HG03521 (cell line): ENCODE measurements around the gene ARID3A.

ENCODE experiments used
- ATAC-seq: cut with Tn5 transposase; IDR thresholded peaks from one replicate; pipeline ENCODE4 v1.9.1; 2021; ENCODE audit warnings: mild to moderate bottlenecking, moderate library complexity; ENCODE audit not compliant: unreplicated experiment

The ARID3A gene

DNA sequence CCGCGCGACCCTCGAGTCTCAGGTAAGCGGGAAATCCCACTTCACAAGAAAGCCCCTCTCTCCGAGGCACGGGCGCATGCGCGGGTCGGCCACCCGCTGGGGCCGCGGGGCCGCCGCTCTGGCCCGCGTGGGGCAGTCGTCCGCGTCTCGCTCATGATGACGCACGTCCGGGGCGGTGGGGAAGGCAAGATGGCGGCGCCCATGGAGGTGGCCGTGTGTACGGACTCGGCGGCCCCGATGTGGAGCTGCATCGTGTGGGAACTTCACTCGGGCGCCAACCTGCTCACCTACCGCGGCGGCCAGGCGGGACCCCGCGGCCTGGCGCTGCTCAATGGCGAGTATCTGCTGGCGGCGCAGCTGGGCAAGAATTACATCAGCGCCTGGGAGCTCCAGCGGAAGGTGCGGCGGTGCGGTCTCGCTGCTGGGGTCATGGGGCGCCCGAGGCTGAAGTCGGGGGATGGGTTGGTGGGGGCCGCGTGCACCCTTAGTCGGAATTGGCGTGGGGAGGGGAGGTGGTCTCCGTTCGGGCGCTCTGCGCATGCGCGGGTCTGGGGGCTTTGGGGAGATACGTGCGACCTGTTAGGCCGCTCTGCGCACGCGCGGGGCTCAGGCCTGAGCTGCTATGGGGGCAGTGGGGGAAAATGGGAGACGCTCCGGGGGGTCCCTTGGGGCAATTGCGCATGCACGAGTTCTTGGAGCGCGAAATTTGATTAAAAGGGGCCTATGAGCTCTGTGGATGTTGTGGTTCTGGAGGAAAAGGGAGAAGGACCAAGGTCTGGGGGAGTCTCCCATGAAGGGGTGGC lies 58.5 kb downstream of the ARID3A start, which contains the start of gene WDR18:
Gene WDR18, plus strand, starts transcription at position 181 of the 803 bp plus-strand sequence. Its CDS starts 9 bp downstream, at position 190.
- ATAC-seq: peak; percentile 81

DNA sequence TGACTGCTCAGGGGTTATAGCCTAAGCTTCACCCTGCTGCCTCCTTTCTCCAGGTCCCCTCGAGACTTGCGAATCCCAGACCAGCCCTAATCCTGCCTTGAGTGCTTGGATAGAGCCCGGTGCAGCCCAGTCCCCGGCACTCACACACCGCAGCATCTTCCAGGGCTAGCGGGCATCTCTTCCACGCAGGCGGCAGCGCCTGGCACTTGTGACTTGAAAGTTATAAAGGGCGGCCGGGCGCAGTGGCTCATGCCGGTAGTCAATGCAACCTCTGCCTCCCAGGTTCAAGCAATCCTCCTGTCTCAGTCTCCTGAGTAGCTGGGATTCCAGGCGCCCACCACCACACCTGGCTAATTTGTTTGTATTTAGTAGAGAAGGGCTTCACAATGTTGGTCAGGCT lies 60.2 kb downstream of the ARID3A start:
- ATAC-seq: no peak

DNA sequence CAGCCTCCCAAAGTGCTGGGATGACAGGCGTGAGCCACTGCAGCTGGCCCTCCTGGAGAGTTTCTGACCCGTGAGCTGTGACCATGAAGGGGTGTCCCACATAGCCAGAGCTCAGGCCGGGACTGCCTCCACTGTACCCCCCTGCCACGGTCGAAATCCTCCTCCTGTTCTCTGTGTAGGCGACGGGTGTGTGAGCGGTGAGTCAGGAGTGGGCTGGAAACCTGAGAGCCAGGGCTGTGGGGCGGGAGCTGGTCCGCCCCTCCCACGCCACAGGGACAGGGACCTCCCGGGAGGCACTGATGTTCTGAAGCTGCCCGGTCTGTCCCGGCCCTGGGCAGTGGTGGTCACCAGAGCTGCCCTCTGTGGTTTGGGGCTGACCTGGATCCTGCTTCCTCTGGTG lies 62.2 kb downstream of the ARID3A start:
- no peak for ATAC-seq

DNA sequence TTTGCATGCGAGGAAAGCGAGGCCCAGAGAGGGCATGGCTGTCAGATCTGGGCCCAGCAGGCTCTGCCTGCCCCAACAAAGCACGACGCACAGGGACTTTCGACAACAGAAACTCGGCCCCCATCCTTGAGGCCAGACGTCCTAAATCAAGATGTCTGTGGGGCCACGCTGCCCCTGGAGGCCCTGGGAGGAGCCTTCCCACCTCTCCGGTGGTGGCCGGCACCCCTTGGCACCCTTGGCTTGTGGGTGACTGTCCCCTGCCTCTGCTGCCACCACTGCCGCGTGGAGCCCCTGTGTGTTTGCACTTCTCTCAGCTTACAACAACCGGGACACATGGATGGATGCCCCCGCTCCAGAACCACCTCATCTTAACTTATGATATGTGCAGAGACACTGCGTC lies 62.7 kb downstream of the ARID3A start:
- no peak for ATAC-seq

DNA sequence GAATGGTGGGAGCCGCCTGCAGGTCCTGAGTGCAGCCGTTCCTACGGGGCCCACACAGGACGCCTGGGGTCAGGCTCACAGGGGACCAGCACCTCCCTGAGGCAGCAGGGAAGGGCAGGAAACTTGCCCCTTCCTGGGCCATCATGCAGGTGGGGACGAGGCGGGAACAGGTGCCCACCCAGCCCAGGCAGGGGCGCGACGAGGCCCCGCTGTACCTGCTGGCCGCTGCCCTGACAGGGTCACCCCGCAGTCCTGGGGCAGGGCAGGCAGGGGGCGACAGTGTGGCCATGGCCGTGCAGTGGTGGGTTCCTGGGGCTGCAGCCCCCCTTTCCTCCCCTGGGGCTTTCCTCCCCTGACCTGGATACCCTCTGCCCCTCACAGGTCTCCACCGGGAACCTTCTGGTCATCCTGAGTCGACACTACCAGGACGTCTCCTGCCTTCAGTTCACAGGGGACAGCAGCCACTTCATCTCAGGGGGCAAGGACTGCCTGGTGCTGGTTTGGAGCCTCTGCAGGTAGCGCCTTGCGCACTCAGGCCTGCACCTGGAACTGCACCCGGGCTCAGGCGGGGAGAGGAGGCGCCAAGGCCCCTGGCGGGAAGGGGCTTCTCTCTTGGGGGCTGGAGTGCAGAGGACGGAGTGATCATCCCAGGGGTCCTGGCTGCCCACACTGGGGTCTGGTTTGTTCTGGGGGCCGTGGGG lies 63.7 kb downstream of the ARID3A start:
- ATAC-seq: no peak

DNA sequence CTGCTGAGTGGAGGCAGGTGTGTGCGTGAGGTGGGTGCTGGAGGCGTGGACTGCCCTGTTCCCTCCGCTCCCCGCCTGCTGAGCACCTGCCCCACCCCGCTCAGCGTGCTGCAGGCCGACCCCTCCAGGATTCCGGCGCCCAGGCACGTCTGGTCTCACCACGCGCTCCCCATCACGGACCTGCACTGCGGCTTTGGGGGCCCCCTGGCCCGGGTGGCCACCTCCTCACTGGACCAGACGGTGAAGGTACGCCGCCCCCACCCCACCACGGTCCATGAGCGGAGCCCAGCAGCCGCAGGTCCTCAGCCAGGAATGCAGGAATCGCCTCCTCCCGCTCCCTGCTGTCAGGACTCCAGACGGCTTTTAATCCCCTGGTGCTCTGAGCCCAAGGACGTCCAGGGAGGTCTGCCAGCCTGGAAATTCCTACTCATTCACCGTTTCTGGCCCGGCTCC lies 64.3 kb downstream of the ARID3A start:
- no peak for ATAC-seq

DNA sequence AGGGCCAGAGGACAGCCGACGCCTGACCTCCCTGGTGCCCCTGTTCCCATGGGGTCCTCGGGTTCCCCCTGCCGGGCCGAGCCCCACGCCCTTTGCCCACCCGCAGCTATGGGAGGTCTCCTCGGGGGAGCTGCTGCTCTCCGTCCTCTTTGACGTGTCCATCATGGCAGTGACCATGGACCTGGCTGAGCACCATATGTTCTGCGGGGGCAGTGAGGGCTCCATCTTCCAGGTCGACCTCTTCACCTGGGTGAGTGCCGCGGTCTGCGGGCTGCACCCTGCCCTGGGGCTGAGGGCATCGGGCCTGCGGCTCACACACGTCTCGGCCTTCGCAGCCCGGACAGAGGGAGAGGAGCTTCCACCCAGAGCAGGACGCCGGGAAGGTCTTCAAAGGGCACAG lies 64.9 kb downstream of the ARID3A start:
- ATAC-seq: no peak

DNA sequence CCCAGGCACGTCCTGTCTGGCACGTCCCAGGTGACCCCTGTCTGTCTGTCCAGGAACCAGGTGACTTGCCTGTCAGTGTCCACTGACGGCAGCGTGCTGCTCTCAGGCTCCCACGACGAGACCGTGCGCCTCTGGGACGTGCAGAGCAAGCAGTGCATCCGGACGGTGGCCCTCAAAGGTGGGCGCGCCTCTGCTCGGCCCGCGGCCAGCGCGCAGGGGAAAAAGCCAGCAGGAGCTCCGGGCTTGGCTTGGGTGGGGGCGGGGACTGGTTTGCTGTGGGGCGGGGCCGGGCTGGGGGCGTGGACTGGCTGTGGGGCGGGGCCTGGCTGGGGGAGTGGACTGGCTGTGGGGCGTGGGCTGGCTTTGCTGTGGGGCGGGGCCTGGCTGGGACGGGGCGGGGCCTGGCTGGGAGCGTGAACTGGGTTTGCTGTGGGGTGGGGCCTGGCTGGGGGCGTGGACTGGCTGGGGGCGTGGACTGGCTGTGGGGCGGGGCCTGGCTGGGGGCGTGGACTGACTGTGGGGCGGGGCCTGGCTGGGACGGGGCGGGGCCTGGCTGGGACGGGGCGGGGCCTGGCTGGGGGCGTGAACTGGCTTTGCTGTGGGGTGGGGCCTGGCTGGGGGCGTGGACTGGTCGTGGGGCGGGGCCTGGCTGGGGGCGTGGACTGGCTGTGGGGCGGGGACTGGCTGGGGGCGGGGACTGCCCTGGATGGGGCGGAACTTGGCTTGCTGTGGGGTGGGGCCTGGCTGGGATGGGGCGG lies 65.5 kb downstream of the ARID3A start:
- ATAC-seq: no peak

DNA sequence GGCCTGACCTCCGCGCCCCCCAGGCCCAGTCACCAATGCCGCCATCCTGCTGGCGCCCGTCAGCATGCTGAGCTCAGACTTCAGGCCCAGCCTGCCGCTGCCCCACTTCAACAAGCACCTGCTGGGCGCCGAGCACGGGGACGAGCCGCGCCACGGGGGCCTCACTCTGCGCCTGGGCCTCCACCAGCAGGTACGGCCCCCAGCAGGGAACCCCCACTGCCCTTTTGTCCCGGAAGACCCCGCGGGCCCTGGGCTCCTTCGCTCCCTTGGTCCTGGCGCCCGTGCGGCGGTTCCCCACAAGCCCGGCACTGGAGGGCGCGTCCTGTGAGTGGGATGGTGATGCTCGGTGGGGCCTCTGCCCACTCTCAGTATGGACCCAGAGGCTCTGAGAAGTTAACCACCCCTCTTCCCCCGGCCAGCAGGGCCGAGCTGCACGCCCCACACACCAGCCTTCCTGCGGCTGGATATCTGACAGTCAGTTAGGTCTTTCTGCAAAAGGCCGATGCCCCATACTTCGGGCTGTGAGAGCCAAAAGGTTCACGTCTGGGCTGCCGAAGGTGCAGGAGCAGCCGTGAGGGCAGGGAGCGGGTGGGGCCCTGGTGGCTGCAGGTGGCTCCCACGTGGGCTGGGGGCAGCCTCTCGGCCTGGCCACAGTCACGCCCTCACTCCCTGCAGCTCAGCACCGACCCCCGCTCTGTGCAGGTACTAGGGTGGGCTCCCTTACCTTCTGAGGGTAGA lies 66.3 kb downstream of the ARID3A start:
- ATAC-seq: no peak

DNA sequence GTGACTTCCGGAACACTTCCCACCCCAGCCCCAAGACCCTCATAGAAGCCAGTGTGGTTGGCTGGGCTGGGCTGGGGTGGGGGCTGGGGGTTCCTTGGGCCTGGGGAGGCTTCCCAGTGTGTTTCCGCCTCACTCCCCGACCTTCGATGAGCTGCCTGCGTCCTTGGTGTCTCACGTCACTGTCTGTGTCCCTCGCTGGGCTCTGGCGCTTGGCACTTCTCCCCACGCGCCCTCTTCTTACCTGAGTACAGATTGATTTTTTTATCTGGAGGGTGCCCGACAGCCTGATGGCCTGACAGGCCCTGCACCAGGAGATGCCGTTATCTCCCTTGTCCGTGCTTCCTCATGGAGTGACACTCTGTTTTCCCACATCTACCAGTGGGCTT lies 66.8 kb downstream of the ARID3A start:
- no peak for ATAC-seq

DNA sequence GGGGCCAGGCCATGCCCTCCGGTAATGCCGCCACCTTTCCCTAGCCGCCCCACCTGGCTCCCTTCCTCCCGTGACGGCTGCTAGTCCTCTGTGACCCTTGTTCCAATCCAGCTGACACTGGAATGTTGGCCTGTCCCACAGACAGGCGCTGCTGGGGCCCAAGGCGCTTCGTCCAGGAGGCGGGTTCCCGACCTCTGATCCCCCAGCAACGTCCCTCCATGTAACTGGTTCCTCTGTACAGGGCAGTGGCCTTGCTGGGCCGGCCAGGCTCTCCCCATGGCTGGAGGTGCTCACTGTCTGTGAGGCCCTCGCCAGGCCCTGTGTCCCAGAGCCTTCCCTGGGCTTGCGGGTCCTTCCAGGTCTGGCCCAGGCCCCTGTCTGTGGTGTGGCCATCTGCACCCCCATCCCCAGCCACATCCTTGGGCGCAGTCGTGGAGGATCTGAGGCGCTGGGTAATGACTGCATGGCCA lies 67.6 kb downstream of the ARID3A start:
- ATAC-seq: no peak

DNA sequence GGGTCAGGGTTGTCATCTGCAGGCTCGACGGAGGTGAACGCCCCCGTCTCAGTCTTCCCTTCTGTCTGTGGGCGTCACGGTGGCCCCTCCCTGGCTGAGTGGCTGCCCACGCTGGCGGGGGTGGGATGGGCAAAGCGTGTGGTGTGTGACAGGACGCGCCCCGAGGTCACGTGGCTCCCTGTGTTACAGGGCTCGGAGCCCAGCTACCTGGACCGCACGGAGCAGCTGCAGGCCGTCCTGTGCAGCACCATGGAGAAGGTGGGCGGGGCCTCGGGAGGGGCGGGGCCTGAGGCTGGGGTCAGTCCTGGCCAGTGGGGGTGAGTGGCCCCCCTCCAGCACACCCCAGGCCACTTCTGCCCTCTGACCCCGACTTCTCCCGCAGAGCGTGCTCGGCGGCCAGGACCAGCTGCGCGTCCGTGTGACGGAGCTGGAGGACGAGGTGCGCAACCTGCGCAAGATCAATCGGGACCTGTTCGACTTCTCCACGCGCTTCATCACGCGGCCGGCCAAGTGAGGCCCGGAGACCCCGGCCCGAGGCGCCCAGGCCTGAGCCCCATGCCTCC lies 68.1 kb downstream of the ARID3A start:
- no peak for ATAC-seq

DNA sequence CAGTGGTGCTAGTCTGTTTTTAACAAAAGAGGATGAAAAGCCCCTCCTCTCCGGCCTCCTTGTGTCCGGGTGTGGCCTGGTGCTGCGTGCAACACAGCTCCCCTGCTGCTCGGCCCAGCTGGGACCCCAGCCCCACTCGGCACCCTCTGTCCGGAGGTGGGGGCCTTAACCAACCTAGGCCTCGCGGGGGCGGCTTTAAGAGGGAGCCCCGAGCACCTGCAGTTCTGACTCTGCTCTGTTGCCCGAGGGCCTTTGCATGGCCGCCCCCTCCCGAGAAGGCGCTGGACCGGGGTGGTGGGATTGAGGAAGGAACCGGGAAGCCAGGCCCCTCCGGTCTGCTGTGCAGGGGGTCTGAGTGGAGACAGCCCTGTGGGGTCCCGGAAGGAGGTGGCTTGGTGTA lies 68.7 kb downstream of the ARID3A start:
- no peak for ATAC-seq

DNA sequence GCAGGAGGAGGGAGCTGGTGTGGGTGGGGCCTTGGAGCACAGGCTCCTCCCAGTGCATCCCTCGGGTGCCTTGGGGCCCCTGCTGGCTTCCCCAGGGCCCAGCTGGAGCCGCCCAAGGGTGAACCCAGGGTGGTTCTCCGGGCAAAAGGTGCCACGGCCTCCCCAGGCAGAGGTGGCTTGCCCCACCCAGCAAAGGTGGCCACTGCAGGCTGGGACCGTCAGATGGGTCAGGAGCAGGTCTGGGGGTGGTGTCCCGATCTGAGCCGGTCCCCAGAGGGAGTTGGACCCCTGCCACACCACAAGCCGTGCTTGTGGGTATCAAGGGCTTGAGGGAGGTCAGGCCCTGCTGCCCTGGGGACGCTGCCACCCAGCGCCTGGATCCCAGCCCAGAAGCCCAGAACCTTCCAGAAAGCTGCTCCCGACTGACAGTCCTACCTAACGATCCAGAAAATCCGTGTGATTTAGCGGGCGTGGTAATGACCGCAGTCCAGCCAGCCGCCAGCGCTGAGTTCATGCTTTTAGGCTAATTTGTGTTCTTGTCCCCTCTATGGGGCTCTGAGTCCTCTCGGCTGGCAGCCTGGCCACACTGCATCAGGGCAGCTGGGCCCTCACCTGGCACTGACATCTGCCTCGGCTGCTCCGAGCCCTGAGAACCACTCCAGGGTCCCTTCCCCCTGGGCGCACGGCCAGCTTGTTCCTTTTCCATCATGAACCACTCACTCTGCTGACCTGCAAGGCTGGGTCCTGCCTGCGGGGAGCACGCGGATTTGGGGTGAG lies 69.4 kb downstream of the ARID3A start:
- no peak for ATAC-seq

DNA sequence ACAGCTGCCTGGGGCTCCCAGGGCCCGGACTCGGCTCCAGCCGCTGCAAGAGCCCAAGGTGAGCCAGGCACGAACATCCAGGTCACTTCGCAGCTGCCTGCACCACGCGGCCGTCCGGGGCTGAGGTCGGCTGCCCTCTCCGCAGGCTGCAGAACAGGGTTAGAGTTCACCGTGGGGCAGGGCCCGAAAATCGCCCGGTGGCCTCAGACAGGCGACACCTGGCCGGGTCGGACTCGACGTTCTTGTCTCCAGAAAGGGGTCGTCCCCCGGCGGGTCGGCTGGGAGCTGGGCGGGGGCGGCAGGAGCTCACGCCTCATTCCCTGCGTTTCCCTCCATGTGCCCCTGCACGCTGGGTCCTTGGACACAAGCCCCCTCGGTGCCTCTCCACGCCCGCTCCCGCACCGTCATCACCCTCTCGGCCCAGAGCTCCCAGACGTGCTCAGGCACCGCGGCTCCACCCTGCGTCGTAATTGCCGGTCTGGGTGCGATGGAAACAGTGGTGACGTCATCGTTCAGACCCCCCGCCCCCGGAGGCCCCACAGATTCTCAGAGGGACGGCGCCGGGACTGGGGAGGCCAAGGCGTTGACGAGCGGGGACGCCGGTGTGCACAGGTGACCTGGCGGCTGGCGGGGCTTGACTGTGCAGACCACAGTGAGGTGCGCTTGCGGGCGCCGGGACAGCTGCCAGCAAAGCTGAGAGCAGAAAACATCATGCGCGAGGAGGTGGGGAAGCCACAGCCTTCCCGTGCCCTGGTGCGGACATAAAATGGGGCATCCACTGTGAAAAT lies 70.4 kb downstream of the ARID3A start:
- no peak for ATAC-seq

DNA sequence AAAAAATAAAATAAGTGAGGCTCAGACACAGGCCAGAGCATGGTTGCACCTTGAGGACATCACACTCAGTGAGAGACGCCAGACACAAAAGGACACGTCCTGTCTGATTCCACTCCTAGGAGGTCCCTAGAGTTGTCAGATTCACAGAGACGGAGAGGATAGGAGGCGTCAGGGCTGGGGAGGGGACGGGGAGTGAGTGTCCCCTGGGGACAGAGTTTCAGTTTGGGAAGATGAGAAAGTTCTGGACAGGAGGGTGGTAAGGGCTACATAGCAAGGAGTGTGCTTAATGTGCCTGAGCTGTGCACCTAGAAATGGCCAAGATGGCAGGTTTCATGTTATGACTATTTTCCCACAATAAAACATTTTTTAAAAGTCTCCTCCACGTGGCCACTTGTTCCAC lies 72.2 kb downstream of the ARID3A start:
- no peak for ATAC-seq

DNA sequence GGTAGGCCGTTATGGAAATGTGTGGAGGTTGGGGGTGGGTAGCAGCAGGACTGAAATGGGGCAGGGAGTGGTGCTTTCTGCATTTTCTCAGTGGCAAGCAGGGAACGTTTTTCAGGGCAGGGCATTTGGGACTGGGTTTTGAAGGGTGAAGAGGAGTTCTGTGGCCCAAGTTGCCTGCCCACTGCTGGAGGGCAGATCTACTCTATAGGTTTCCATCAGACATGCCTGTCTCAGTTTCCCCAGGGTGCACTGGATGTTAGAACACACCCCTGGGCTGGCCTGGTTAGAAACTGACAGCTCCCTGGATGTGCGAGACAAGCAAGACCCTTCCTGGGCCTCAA lies 73.5 kb downstream of the ARID3A start:
- ATAC-seq: no peak

DNA sequence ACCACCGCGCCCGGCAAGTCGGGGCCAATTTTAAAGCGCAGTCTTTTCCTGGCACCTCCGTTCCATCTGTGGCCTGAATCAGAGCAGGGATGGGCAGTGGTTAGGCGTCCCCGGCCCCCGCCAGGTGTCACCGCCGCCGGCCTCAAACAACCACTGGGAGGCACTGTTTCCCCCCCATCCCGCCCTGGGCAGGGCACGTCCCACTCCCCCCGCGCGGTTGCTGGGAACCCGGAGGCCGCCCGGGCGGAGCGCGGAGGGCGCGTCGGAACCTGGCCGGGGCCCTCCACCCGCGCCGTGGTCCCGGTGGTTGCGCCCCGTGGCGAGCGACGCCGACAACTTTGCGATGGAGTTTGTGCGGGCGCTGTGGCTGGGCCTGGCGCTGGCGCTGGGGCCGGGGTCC lies 74.3 kb downstream of the ARID3A start, which contains the start of gene GRIN3B:
Gene GRIN3B, plus strand, starts transcription at position 325 of the 400 bp plus-strand sequence. Its CDS starts 19 bp downstream, at position 344.
- no peak for ATAC-seq
